ENCODE data around the gene ZNF277. TPM values are rescaled to one million over a fixed set of nuclear protein-coding genes. Genes with fewer than 3 reads are reported as not detected.

ZNF277 gene
- total RNA-seq, 4 donors from 2014 or later: 16.5 to 25.8 (median 19.1) TPM

- WGBS, 2 donors: 32 to 40% methylated on average over 2 of the region's 2 CpGs
- TF ChIP-seq CTCF (IDR thresholded peaks at IDR 0.05): no peak
- TF ChIP-seq POLR2A (IDR thresholded peaks at IDR 0.05): no peak
- no peak for TF ChIP-seq EP300 (IDR thresholded peaks at IDR 0.05)
- Histone ChIP-seq H3K27ac (no peak overlapping the region), H3K9me3 (no peaks in the 10 kb centered on the region), H3K4me1 (peaks cover 0 to 26% (median 0%) of the 10 kb centered on the region in 4 donors), H3K36me3 (no peaks in the 10 kb centered on the region), H3K27me3 (no peaks in the 10 kb centered on the region), H3K4me3 (no peak overlapping the region)
- DNase-seq (ENCODE audit: low spot score in 2 of 2): peak in 1 of 2 donors; percentile 44
Observed at GRCh38 chr7:112202816-112203215, 3.7 kb upstream of the ZNF277 start.

- Histone ChIP-seq H3K9me3 (no peaks in the 10 kb centered on the region), H3K4me1 (peaks cover 0 to 30% (median 0%) of the 10 kb centered on the region in 4 donors), H3K4me3 (no peak overlapping the region), H3K36me3 (no peaks in the 10 kb centered on the region), H3K27me3 (no peaks in the 10 kb centered on the region), H3K27ac (no peak overlapping the region)
- 64 to 68% methylated on average over 4 of the region's 4 CpGs for WGBS, 2 donors
- TF ChIP-seq POLR2A (IDR thresholded peaks at IDR 0.05) (no peak), EP300 (IDR thresholded peaks at IDR 0.05) (no peak), CTCF (IDR thresholded peaks at IDR 0.05) (no peak)
- DNase-seq (ENCODE audit: low spot score in 2 of 2): no peak
Observed at GRCh38 chr7:112203365-112203739, 3.1 kb upstream of the ZNF277 start.

- Histone ChIP-seq H3K36me3 (no peaks in the 10 kb centered on the region), H3K27me3 (no peaks in the 10 kb centered on the region), H3K27ac (peak overlapping the region; percentile 78 to 88 (median 84)), H3K4me1 (peaks cover 0 to 30% (median 0%) of the 10 kb centered on the region in 4 donors), H3K4me3 (peak overlapping the region; percentile 72 to 91 (median 83)), H3K9me3 (no peaks in the 10 kb centered on the region)
- no peak for TF ChIP-seq CTCF (IDR thresholded peaks at IDR 0.05)
- no peak for TF ChIP-seq EP300 (IDR thresholded peaks at IDR 0.05)
- TF ChIP-seq POLR2A (IDR thresholded peaks at IDR 0.05): no peak
- no peak for DNase-seq (ENCODE audit: low spot score in 2 of 2)
- WGBS, 2 donors: 1 to 3% methylated on average over 14 of the region's 14 CpGs
Observed at GRCh38 chr7:112204499-112205342, 1.8 kb upstream of the ZNF277 start.

DNA sequence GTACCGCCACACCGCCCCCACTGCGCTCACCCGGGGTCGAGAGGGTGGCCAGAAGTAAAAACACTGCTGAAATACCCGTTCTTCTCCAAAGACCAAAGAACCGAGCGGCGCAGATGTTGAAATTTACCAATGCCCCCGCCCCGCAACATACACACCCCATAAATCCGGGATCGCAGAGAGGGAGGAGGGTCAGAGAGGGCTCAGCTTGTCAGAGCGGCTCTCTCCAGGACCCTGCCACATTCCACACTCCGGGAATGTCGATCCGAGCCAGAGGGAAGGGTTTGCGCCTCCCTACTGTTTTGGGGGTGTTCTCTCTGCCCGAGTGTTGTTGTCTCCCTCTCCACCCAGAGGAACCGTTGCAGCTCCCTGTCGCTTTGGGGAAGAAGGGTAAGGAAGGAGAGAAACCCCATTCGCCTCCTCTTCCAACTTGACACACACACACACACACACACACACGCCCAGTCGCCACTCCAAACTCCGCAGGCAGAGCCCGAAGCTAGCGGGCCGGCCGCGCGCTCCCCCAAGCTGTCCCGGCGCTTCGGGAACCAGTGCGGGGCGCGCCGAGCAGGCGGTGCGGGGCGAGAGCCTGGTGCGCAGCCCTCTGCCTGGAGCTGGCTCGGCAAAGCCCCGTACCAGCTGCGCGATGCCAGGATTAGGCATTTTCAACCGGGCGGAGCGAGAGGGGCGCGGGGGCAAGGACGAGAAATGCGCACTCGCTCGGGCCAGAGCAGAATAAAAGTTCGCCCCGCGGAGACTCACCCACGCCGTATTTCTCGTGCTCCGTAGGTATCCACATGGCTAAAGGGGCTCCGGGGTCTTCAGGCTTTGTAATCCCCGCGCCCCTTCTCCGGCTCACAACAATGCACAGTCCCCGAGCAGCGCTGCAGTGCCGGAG is 905 bp upstream of the ZNF277 start:
- Histone ChIP-seq H3K27me3 (no peaks in the 10 kb centered on the region), H3K27ac (peak overlapping the region; percentile 78 to 88 (median 84)), H3K4me1 (peaks cover 0 to 30% (median 0%) of the 10 kb centered on the region in 4 donors), H3K4me3 (peak overlapping the region; percentile 72 to 91 (median 83)), H3K36me3 (no peaks in the 10 kb centered on the region), H3K9me3 (no peaks in the 10 kb centered on the region)
- DNase-seq (ENCODE audit: low spot score in 2 of 2): peak; percentile 42 to 60
- TF ChIP-seq CTCF (IDR thresholded peaks at IDR 0.05): no peak
- no peak for TF ChIP-seq POLR2A (IDR thresholded peaks at IDR 0.05)
- no peak for TF ChIP-seq EP300 (IDR thresholded peaks at IDR 0.05)
- 0 to 1% methylated on average over 52 of the region's 69 CpGs for WGBS, 2 donors

All from tibial nerve (tissue), 4 donors.